ENCODE results near the gene CPB2.

CPB2 gene

GRCh38 chr13:46051968-46052318 lies 52.9 kb downstream of the CPB2 start:
- no peak for TF ChIP-seq CTCF (IDR thresholded peaks at IDR 0.05; ENCODE audit: low read depth, low read length)
- no peak for DNase-seq (ENCODE audit: extremely low read depth, low read depth)

- no peak for DNase-seq (ENCODE audit: extremely low read depth, low read depth)
- TF ChIP-seq CTCF (IDR thresholded peaks at IDR 0.05; ENCODE audit: low read depth, low read length): no peak
Observed at GRCh38 chr13:46050771-46051170, 54.1 kb downstream of the CPB2 start.

- no peak for DNase-seq (ENCODE audit: extremely low read depth, low read depth)
- TF ChIP-seq CTCF (IDR thresholded peaks at IDR 0.05; ENCODE audit: low read depth, low read length): no peak
Observed at GRCh38 chr13:46045424-46045823, 59.4 kb downstream of the CPB2 start.

- TF ChIP-seq CTCF (IDR thresholded peaks at IDR 0.05; ENCODE audit: low read depth, low read length): no peak
- DNase-seq (ENCODE audit: extremely low read depth, low read depth): no peak
Observed at GRCh38 chr13:46043647-46044046, 61.2 kb downstream of the CPB2 start.

- DNase-seq (ENCODE audit: extremely low read depth, low read depth): no peak
- TF ChIP-seq CTCF (IDR thresholded peaks at IDR 0.05; ENCODE audit: low read depth, low read length): no peak
Observed at GRCh38 chr13:46041419-46041839, 63.4 kb downstream of the CPB2 start.

GRCh38 chr13:46040763-46041162 lies 64.1 kb downstream of the CPB2 start:
- DNase-seq (ENCODE audit: extremely low read depth, low read depth): no peak
- TF ChIP-seq CTCF (IDR thresholded peaks at IDR 0.05; ENCODE audit: low read depth, low read length): no peak

- no peak for TF ChIP-seq CTCF (IDR thresholded peaks at IDR 0.05; ENCODE audit: low read depth, low read length)
- no peak for DNase-seq (ENCODE audit: extremely low read depth, low read depth)
Observed at GRCh38 chr13:46039411-46040182, 65.2 kb downstream of the CPB2 start.

All from AG09319 (cell line).